Stomach smooth muscle (tissue), 2 donors: ENCODE measurements around the gene MTARC2.

Experiments used
- H3K27ac ChIP-seq: one replicate; pipeline ENCODE4 v1.7.0; 2013; ENCODE audit warnings: mild to moderate bottlenecking, low read length, inconsistent platforms
- H3K27me3 ChIP-seq, 2 donors: one replicate each; pipeline ENCODE4 v1.7.0; 2013; ENCODE audit warnings: low read length in 2 of 2; ENCODE audit not compliant: insufficient read depth in 2 of 2, control insufficient read depth in 1 of 2
- H3K36me3 ChIP-seq, 2 donors: one replicate each; pipeline ENCODE4 v1.7.0; 2013; ENCODE audit warnings: low read length in 2 of 2; ENCODE audit not compliant: control insufficient read depth in 2 of 2, insufficient read depth in 2 of 2
- H3K4me1 ChIP-seq: one replicate; pipeline ENCODE4 v1.7.0; 2013; ENCODE audit warnings: low read length; ENCODE audit not compliant: control insufficient read depth, insufficient read depth
- H3K4me3 ChIP-seq, 2 donors: one replicate each; pipeline ENCODE4 v1.7.0; 2013; ENCODE audit warnings: low read length in 2 of 2
- H3K9ac ChIP-seq, 2 donors: one replicate each; pipeline ENCODE4 v1.7.0; 2013; ENCODE audit warnings: low read length in 2 of 2, mild to moderate bottlenecking in 1 of 2
- H3K9me3 ChIP-seq, 2 donors: one replicate each; pipeline ENCODE4 v1.7.0; 2013; ENCODE audit warnings: low read length in 2 of 2; ENCODE audit not compliant: control insufficient read depth in 2 of 2
- donor health status: healthy.
- donor health status: Pancreatic carcinoma.

Gene MTARC2

DNA sequence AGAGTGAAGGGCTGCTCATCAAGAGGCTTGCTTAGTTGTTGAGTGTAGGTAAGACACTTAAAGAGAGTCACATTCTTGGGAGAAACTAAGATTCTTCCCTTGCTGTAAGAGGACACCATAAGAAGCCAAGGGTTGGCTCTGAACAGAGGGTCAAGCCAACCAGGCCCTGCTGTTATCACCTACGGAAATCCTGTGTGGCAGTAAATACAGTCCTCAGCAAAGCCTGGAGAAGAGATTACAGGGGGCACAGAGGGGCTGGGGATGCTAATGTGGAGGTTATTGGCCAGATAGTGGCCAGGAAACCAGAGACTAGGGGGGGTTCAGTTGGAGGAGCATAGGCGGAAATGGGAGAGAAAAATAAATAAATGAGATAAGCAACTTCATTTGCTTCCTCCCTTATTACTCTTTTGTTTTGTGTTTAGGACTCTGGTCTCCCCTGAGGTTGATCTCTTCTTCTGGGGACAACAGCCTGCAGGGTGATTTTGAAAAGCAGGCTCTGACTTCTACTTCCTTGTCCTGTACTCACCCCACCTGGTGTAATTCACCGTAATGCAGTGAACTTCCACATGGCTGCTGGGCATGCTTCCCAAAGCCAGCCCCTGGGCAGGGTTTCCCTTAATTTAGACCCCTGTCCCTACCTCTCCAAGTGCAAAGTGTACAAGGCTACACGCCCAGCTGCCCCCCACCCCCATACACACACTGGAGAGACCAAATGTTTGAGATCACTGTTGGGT is 79.5 kb downstream of the MTARC2 start:
- H3K36me3 ChIP-seq, result no peaks in the 10 kb centered on the region
- no peak overlapping the region for H3K9ac ChIP-seq
- H3K27me3 ChIP-seq, result peaks cover 6 to 21% of the 10 kb centered on the region in 2 donors
- H3K4me3 ChIP-seq, result no peak overlapping the region
- no peaks in the 10 kb centered on the region for H3K4me1 ChIP-seq
- no peak overlapping the region for H3K27ac ChIP-seq
- peaks cover 0 to 10% of the 10 kb centered on the region in 2 donors for H3K9me3 ChIP-seq

GRCh38 chr1:220828179-220828490 is 80.0 kb downstream of the MTARC2 start:
- Histone ChIP-seq H3K27me3 (peaks cover 2 to 17% of the 10 kb centered on the region in 2 donors), H3K9ac (no peak overlapping the region), H3K27ac (no peak overlapping the region), H3K9me3 (peaks cover 0 to 10% of the 10 kb centered on the region in 2 donors), H3K36me3 (no peaks in the 10 kb centered on the region), H3K4me3 (no peak overlapping the region), H3K4me1 (no peaks in the 10 kb centered on the region)

GRCh38 chr1:220828950-220829586 is 80.9 kb downstream of the MTARC2 start:
- Histone ChIP-seq H3K4me3 (no peak overlapping the region), H3K27ac (no peak overlapping the region), H3K4me1 (no peaks in the 10 kb centered on the region), H3K9me3 (peaks cover 0 to 10% of the 10 kb centered on the region in 2 donors), H3K27me3 (peaks cover 2 to 17% of the 10 kb centered on the region in 2 donors), H3K9ac (no peak overlapping the region), H3K36me3 (no peaks in the 10 kb centered on the region)

DNA sequence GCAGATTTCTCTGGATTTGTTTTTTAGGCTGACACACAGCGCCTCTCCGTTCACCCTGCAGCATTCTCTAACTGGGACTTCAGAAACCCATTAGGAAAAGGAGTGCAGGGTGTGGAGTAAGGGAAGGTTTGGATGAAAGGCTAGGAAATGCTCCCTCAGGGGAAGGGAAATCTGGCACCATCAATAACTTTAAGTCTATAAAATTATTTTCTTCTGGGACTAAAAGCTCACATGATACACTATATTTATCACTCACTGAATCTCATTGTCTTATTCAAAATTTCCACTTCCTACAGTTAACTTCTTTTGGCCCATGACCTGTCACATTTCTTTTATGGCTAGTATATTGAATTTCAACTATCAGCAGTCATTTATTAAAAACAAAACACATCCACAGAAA is 85.3 kb downstream of the MTARC2 start:
- Histone ChIP-seq H3K4me1 (no peaks in the 10 kb centered on the region), H3K9me3 (peaks cover 0 to 10% of the 10 kb centered on the region in 2 donors), H3K9ac (no peak overlapping the region), H3K27ac (no peak overlapping the region), H3K4me3 (no peak overlapping the region), H3K36me3 (no peaks in the 10 kb centered on the region), H3K27me3 (peaks cover 0 to 7% of the 10 kb centered on the region in 2 donors)
